Activated naive CD4-positive, alpha-beta T cell treated with anti-CD3 and anti-CD28 coated beads, Interleukin-2, amount 50 U/mL, for 72 hours (primary cell): ENCODE results near the gene TNNC1. TPM values are rescaled to one million over a fixed set of nuclear protein-coding genes. Genes with fewer than 3 reads are reported as not detected.

Experiments used
- ATAC-seq, 2 donors: fragments of 150-1000 bp; cut with Tn5 transposase; 2 replicates each; pipeline ENCODE4 v1.10.0; 2021; ENCODE audit warnings: mild to moderate bottlenecking in 2 of 2, moderate library complexity in 2 of 2
- DNase-seq, 2 donors: peaks; one replicate each; pipeline ENCODE4 v3.0.0; 2021 to 2022; ENCODE audit warnings: low spot score in 2 of 2
- H3K27ac Mint-ChIP-seq, 2 donors: one replicate each; pipeline ENCODE4 v1.8.0; 2022; ENCODE audit warnings: mild to moderate bottlenecking in 2 of 2, mixed read lengths in 2 of 2
- H3K36me3 Mint-ChIP-seq, 2 donors: one replicate each; pipeline ENCODE4 v1.8.0; 2022; ENCODE audit warnings: mixed read lengths in 2 of 2
- H3K9me3 Mint-ChIP-seq, 2 donors: one replicate each; pipeline ENCODE4 v1.8.0; 2022; ENCODE audit warnings: mixed read lengths in 2 of 2
- total RNA-seq, 2 donors: library from RNA; stranded (reverse); gene quantifications; one replicate each; pipeline ENCODE4 v1.2.3, GENCODE V29; 2022

Gene TNNC1
- total RNA-seq, 2 donors from 2014 or later: 6.6 to 8.4 TPM

DNA sequence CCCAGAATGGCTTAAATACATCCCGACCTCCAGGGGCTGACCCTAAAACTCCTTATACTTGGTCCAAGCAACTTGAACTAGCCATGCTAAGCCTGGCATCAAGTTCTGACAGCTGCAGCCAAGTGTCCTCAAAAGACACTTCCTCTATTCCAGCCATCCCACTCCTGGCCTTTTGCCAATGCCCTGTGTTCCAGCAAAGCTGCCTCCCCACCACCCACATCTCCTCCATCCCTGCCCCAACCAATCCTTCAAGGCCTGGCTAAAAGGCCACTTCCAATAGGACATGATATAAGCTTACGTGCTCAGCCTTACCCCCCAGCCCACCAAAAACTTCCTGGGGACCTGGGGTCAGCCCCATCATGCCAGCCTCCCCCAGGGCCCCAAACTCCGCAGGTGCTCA, 49.9 kb downstream of the TNNC1 start:
- peaks cover 12 to 28% of the 10 kb centered on the region in 2 donors for H3K36me3 Mint-ChIP-seq
- no peaks in the 10 kb centered on the region for H3K9me3 Mint-ChIP-seq
- no peak for ATAC-seq
- no peak for DNase-seq
- no peak overlapping the region for H3K27ac Mint-ChIP-seq

DNA sequence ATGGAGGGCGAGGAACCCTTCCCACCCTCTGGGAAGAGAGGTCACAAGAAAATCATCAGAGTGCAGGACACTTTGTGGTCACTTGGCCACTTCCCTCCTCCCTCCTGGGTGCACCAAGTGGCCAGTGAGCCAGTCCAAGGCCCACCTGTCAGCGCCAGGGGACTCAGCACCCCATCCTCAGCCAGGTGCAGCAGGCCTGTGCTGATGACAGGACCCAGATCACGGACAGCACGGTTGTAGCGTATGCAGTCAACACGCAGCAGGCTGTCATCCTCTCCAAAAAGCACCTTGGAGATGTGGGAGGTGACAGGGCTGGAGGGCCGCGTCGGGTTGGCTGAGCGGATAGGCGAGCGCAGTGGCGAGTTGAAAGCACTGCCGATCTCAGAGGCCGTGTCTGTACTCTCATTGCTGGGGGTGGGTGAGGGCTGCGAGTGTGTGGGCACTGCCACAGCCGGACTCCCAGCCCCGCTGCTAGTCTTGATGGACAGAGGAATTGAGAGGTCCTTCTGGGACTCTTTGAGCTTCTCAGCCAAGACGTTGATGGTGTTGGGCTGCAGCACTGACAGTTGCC, 50.5 kb downstream of the TNNC1 start:
- peaks cover 6 to 22% of the 10 kb centered on the region in 2 donors for H3K36me3 Mint-ChIP-seq
- peak overlapping the region; percentile 63 to 88 for H3K27ac Mint-ChIP-seq
- no peak for DNase-seq
- ATAC-seq: no peak
- H3K9me3 Mint-ChIP-seq: no peaks in the 10 kb centered on the region

DNA sequence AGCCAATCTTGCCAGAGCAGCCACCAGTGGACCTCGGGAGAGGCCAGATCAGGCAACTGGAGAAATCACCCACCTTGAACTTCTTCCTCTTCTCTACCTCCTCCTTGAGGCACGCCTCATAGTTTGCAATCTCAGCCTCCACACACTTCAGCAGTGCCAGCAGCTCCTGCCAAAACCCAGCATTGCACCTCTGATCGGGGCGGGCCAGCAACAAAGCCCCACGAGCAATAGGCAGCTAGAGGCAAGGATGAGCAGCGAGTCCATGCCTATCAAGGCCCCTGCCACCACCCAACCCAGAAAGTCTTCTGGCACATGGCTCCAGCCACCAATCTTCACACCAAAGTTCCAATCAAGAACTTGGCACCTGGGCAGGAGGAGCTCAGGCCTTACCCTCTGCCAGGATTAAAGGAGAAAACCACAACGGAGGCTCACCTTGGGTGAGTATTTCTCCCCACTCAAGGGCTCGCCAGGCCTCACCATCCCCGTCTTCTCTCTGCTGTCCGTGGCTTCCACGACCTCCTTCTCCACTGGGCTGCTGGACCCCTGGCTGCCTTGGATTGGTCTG, 51.1 kb downstream of the TNNC1 start:
- H3K36me3 Mint-ChIP-seq: peaks cover 5 to 16% of the 10 kb centered on the region in 2 donors
- no peak for ATAC-seq
- no peak for DNase-seq
- no peaks in the 10 kb centered on the region for H3K9me3 Mint-ChIP-seq
- H3K27ac Mint-ChIP-seq: peak overlapping the region; percentile 63 to 88

DNA sequence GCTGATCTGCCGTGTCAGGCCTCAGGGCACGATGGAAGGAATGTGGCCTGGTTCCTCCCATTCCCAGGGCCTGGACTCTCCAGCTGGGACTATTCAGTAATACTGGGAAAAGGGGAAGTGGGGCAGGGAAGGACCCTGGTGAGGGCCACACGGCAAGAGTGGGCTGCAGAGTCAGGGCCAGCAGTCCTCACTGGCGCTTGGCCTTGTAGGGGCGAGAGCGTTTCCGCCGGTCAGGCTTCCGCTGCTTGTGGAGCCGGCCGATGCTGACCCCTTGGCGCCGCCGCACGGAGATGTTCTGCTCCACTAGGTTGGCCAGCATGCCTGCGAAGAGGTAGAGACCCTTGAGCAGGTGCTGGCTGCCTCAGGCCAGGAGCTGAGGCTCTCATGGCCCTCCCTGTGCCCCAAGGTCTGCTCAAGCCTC, 51.7 kb downstream of the TNNC1 start:
- Mint-ChIP-seq H3K9me3 (no peaks in the 10 kb centered on the region), H3K36me3 (peaks cover 5 to 9% of the 10 kb centered on the region in 2 donors), H3K27ac (peak overlapping the region in 1 of 2 donors; percentile 14)
- DNase-seq: no peak
- ATAC-seq: no peak

DNA sequence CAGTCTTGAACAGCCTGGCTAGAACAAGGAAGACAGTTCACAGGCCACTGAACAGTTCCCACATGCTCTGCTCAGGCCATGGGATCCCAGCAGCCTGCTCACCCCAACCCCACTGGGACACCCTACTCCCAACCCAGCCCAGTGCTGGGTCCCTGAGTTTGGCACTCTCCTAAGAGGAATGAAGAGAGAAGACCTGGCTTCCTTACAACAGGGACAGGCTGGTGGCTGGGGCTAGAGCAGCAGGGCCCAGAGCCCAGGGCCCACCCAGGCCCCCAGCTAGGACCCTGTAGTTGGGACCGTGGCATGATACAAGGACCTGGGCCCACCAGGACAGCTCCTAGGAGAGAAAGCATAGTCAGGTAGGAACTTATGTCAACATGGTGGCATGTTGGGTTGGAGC, 52.3 kb downstream of the TNNC1 start:
- Mint-ChIP-seq H3K9me3 (no peaks in the 10 kb centered on the region), H3K36me3 (peaks cover 5% of the 10 kb centered on the region in 2 donors), H3K27ac (peak overlapping the region; percentile 11 to 91)
- DNase-seq: no peak
- no peak for ATAC-seq

Other genes starting within 250 kb of the TNNC1 start
- gene TLR9, start 228.4 kb downstream of the TNNC1 start, total RNA-seq: under 1 TPM; 0.18 to 0.86 TPM
- 100 to 1,000 TPM in 1 of 2 donors, 10 to 100 TPM in 1; 75.8 to 139 TPM for gene TWF2, start 214.9 kb downstream of the TNNC1 start, total RNA-seq
- gene PPM1M, start 208.3 kb downstream of the TNNC1 start, total RNA-seq: 10 to 100 TPM; 52.3 to 74.1 TPM
- 100 to 1,000 TPM in 1 of 2 donors, 10 to 100 TPM in 1; 96.6 to 129 TPM for gene WDR82, start 175.4 kb downstream of the TNNC1 start, total RNA-seq
- 10 to 100 TPM; 20.4 to 24.1 TPM for gene GLYCTK, start 166.2 kb downstream of the TNNC1 start, total RNA-seq
- gene DNAH1, start 137.7 kb downstream of the TNNC1 start, total RNA-seq: 10 to 100 TPM; 17.5 to 19.8 TPM
- gene BAP1, start 44.0 kb downstream of the TNNC1 start, total RNA-seq: 100 to 1,000 TPM; 100 to 148 TPM
- gene PHF7, start 43.4 kb downstream of the TNNC1 start, total RNA-seq: 10 to 100 TPM; 17.2 to 36.0 TPM
- under 1 TPM; 0.20 to 0.33 TPM for gene SEMA3G, start 8.9 kb downstream of the TNNC1 start, total RNA-seq
- 100 to 1,000 TPM in 1 of 2 donors, 10 to 100 TPM in 1; 79.7 to 105 TPM for gene NISCH, start 1.6 kb upstream of the TNNC1 start, total RNA-seq
- under 1 TPM in 1 of 2 donors, not detected in 1; 0.36 TPM for gene STAB1, start 41.3 kb upstream of the TNNC1 start, total RNA-seq
- 10 to 100 TPM; 26.5 to 30.6 TPM for gene NT5DC2, start 79.8 kb upstream of the TNNC1 start, total RNA-seq
- 10 to 100 TPM; 14.1 to 16.8 TPM for gene UQCC5, start 82.6 kb upstream of the TNNC1 start, total RNA-seq
- gene PBRM1, start 231.9 kb upstream of the TNNC1 start, total RNA-seq: 10 to 100 TPM; 69.5 to 70.1 TPM
- 100 to 1,000 TPM; 171 to 217 TPM for gene GNL3, start 232.0 kb upstream of the TNNC1 start, total RNA-seq